ENCODE measurements around the gene GLTP. TPM values are rescaled to one million over a fixed set of nuclear protein-coding genes. Genes with fewer than 3 reads are reported as not detected.

GLTP gene
- total and polyA plus RNA-seq, 11 donors, result 16.9 to 68.6 (median 25.1) TPM

GRCh38 chr12:109910254-109910968 is 30.1 kb upstream of the GLTP start:
- DNase-seq (no peak), ATAC-seq (no peak)
- Histone ChIP-seq H3K4me1 (peaks cover 0 to 6% (median 0%) of the 10 kb centered on the region in 12 donors), H3K36me3 (peaks cover 0 to 100% (median 95%) of the 10 kb centered on the region in 9 donors), H3K27ac (no peak overlapping the region), H3K27me3 (no peaks in the 10 kb centered on the region), H3K9me3 (no peaks in the 10 kb centered on the region), H3K4me3 (no peak overlapping the region)
- 85 to 92% (median 87%) methylated on average over 8 of the region's 8 CpGs for WGBS, 4 donors
- no peak for TF ChIP-seq CTCF (IDR thresholded peaks at IDR 0.05)
- no peak for TF ChIP-seq POLR2A (IDR thresholded peaks at IDR 0.05)
- intact Hi-C loops (cut with DNase I), result no loop called here

GRCh38 chr12:109905301-109905700 is 25.0 kb upstream of the GLTP start:
- 92 to 97% (median 96%) methylated on average over 10 of the region's 10 CpGs for WGBS, 4 donors

GRCh38 chr12:109902891-109903418 is 22.6 kb upstream of the GLTP start:
- TF ChIP-seq POLR2A (IDR thresholded peaks at IDR 0.05) (no peak), CTCF (IDR thresholded peaks at IDR 0.05) (no peak)
- Histone ChIP-seq H3K27ac (no peak overlapping the region), H3K36me3 (peaks cover 0 to 55% (median 51%) of the 10 kb centered on the region in 9 donors), H3K4me3 (no peak overlapping the region), H3K9me3 (no peaks in the 10 kb centered on the region), H3K27me3 (no peaks in the 10 kb centered on the region), H3K4me1 (peaks cover 0 to 24% (median 19%) of the 10 kb centered on the region in 12 donors)
- intact Hi-C loops (cut with DNase I), result no loop called here
- 83 to 89% (median 86%) methylated on average over 15 of the region's 15 CpGs for WGBS, 4 donors
- ATAC-seq (no peak), DNase-seq (no peak)

More at GRCh38 chr12:109905301-109905700, 25.0 kb upstream of the GLTP start:
- H3K4me3 ChIP-seq, result no peak overlapping the region
- H3K4me1 ChIP-seq, result peaks cover 0 to 16% (median 13%) of the 10 kb centered on the region in 12 donors
- DNase-seq (no peak), ATAC-seq (no peak)
- H3K36me3 ChIP-seq, result peaks cover 0 to 78% (median 73%) of the 10 kb centered on the region in 9 donors
- intact Hi-C loops (cut with DNase I), result no loop called here
- TF ChIP-seq POLR2A (IDR thresholded peaks at IDR 0.05) (no peak), CTCF (IDR thresholded peaks at IDR 0.05) (no peak)
- no peak overlapping the region for H3K27ac ChIP-seq
- H3K27me3 ChIP-seq, result no peaks in the 10 kb centered on the region
- no peaks in the 10 kb centered on the region for H3K9me3 ChIP-seq

GRCh38 chr12:109900752-109901580 is 20.6 kb upstream of the GLTP start:
- intact Hi-C loops (cut with DNase I), result no loop called here
- H3K27ac ChIP-seq, result peak overlapping the region in 9 of 12 donors; percentile 72 to 87 (median 84)
- no peak for ATAC-seq
- peaks cover 0 to 35% (median 32%) of the 10 kb centered on the region in 9 donors for H3K36me3 ChIP-seq
- no peak for DNase-seq
- WGBS, 4 donors, result 3% methylated on average over 16 of the region's 16 CpGs
- H3K4me1 ChIP-seq, result peaks cover 0 to 24% (median 19%) of the 10 kb centered on the region in 12 donors
- TF ChIP-seq POLR2A (IDR thresholded peaks at IDR 0.05) (no peak), CTCF (IDR thresholded peaks at IDR 0.05) (no peak)
- no peaks in the 10 kb centered on the region for H3K27me3 ChIP-seq
- peak overlapping the region; percentile 73 to 95 (median 78) for H3K4me3 ChIP-seq
- H3K9me3 ChIP-seq, result no peaks in the 10 kb centered on the region

Data from heart left ventricle (tissue), 16 donors.